K562 (cell line): ENCODE measurements around the gene SPEG. TPM values are rescaled to one million over a fixed set of nuclear protein-coding genes. Genes with fewer than 3 reads are reported as not detected.

Experiments used
- BCLAF1 ChIP-seq, 2 experiments: fragments of 450-650 bp in 1 of 2; IDR thresholded peaks; 2 replicates each; pipeline ENCODE4 v1.6.1; 2011 to 2017; ENCODE audit warnings: low read depth in 2 of 2, antibody characterized with exemption in 1 of 2, borderline replicate concordance in 1 of 2, low read length in 1 of 2, mild to moderate bottlenecking in 1 of 2, mixed read lengths in 1 of 2; ENCODE audit not compliant: control insufficient read depth in 1 of 2
- CGGBP1 ChIP-seq: fragments of 250-450 bp; sonication (Bioruptor Pico); IDR thresholded peaks from 2 replicates; pipeline ENCODE4 v1.9.0; 2021; ENCODE audit warnings: mild to moderate bottlenecking
- COPS2 ChIP-seq: fragments of 450-650 bp; conservative IDR thresholded peaks from 2 replicates; pipeline ENCODE4 v1.6.1; 2016; ENCODE audit warnings: mild to moderate bottlenecking, moderate library complexity
- ETV6 ChIP-seq, 3 experiments: fragments of 150-350 bp in 1 of 3; sonication (generic) in 1 of 3; formaldehyde crosslinking in 1 of 3; IDR thresholded peaks; 2 replicates each; pipeline versions ENCODE4 v1.6.1 to v1.8.0; 2014 to 2022; ENCODE audit warnings: borderline replicate concordance in 2 of 3, low read depth in 2 of 3, antibody characterized with exemption in 1 of 3, low read length in 1 of 3, mild to moderate bottlenecking in 1 of 3, missing genetic modification reagents in 1 of 3
- GTF2F1 ChIP-seq: IDR thresholded peaks from 2 replicates; pipeline ENCODE4 v1.6.1; 2011; ENCODE audit warnings: low read depth, low read length, improper control_type of control experiment
- MAFG ChIP-seq: fragments of 450-650 bp; conservative IDR thresholded peaks from 2 replicates; pipeline ENCODE4 v1.6.1; 2016; ENCODE audit warnings: missing genetic modification characterization, missing compliant biosample characterization
- NR2C2 ChIP-seq, 2 experiments: fragments of 200-800 bp in 1 of 2; sonication (Bioruptor generic) in 1 of 2; sonication (generic) in 1 of 2; formaldehyde crosslinking in 1 of 2; IDR thresholded peaks; 2 replicates each; pipeline versions ENCODE4 v1.6.1 to v1.8.0; 2016 to 2022; ENCODE audit warnings: mild to moderate bottlenecking in 1 of 2, missing compliant biosample characterization in 1 of 2, missing genetic modification characterization in 1 of 2, missing genetic modification reagents in 1 of 2
- RFX1 ChIP-seq: fragments of 450-650 bp; IDR thresholded peaks from 2 replicates; pipeline ENCODE4 v1.6.1; 2016; ENCODE audit warnings: mild to moderate bottlenecking, moderate library complexity
- TAL1 ChIP-seq: fragments of 450-650 bp; IDR thresholded peaks from 2 replicates; pipeline ENCODE4 v1.6.1; 2016; ENCODE audit warnings: mild to moderate bottlenecking
- TRIM28 ChIP-seq: fragments of 450-650 bp; IDR thresholded peaks from 2 replicates; pipeline ENCODE4 v1.6.1; 2017
- TSHZ1 ChIP-seq: fragments of 250-450 bp; sonication (Bioruptor Pico); IDR thresholded peaks from 2 replicates; pipeline ENCODE4 v1.4.0; 2020; ENCODE audit warnings: mild to moderate bottlenecking, moderate library complexity
- ZBTB9 ChIP-seq: fragments of 450-650 bp; formaldehyde crosslinking; IDR thresholded peaks from 2 replicates; pipeline ENCODE4 v1.4.0; 2020; ENCODE audit warnings: mild to moderate bottlenecking, moderate library complexity
- ZNF121 ChIP-seq: sonication (generic); formaldehyde crosslinking; conservative IDR thresholded peaks from 2 replicates; pipeline ENCODE4 v1.8.0; 2022; ENCODE audit warnings: missing genetic modification reagents
- ZNF133 ChIP-seq: fragments of 250-450 bp; sonication (Bioruptor Pico); IDR thresholded peaks from 2 replicates; pipeline ENCODE4 v1.4.0; 2020; ENCODE audit warnings: mild to moderate bottlenecking
- polyA plus RNA-seq, 8 experiments: library from polyadenylated mRNA; depleted of rRNA in 4 of 8; stranded (reverse) in 5 of 8; unstranded in 3 of 8; fragments of >200 nt; fragmentation: Nextera tagmentation in 2 of 8; fragmentation: Illumina TruSeq in 1 of 8; extraction: Ambion mirVana in 2 of 8; extraction: Trizol in 1 of 8; gene quantifications; 2 replicates each; pipeline versions ENCODE4 v1.2.1 to v1.2.3, GENCODE V29; 2011 to 2014; ENCODE audit warnings: inconsistent platforms in 1 of 8, missing spikeins in 1 of 8
- total RNA-seq, 7 experiments: library from RNA; depleted of rRNA in 6 of 7; stranded (reverse); fragments of >200 nt in 6 of 7; fragmentation: Illumina TruSeq in 2 of 7; extraction: Trizol in 2 of 7; gene quantifications; 2 replicates each; pipeline versions ENCODE4 v1.2.1 to v1.2.3, GENCODE V29; 2011 to 2021; ENCODE audit warnings: low replicate concordance in 1 of 7

Gene SPEG
- total and polyA plus RNA-seq, 9 of the 15 experiments (the other 6 are each of a cell fraction or from before 2014, with no cell fraction given): 0.49 to 8.7 (median 3.0) TPM

GRCh38 chr2:219525533-219526232, 91.0 kb downstream of the SPEG start (continued):
- TF ChIP-seq BCLAF1 (IDR thresholded peaks at IDR 0.05; ENCODE audit: borderline replicate concordance in 1 of 2, control insufficient read depth in 1 of 2, low read depth in 2 of 2, low read length in 1 of 2): no peak
- TF ChIP-seq CGGBP1 (CRISPR knock-in tag): no peak
- no peak; the same call in 1 of the 2 replicates for TF ChIP-seq ZBTB9
- TF ChIP-seq RFX1: no peak
- TF ChIP-seq TRIM28: no peak
- 0 out of 4 replicates have a peak, but pooled peaks of 1 of the 2 experiments have one; percentile 49 for TF ChIP-seq ETV6 (IDR thresholded peaks at IDR 0.05; ENCODE audit: borderline replicate concordance in 1 of 2, low read depth in 2 of 2, low read length in 1 of 2)
- no peak for TF ChIP-seq ETV6 (CRISPR knock-in tag; IDR thresholded peaks at IDR 0.05; ENCODE audit: borderline replicate concordance)
- TF ChIP-seq ZNF121 (CRISPR knock-in tag): no peak
- no peak for TF ChIP-seq TSHZ1 (CRISPR knock-in tag)
- no peak for TF ChIP-seq ZNF133 (CRISPR knock-in tag)
- TF ChIP-seq MAFG: no peak
- no peak for TF ChIP-seq COPS2
- peak; percentile 89 for TF ChIP-seq TAL1
- no peak for TF ChIP-seq GTF2F1
- TF ChIP-seq NR2C2 (CRISPR knock-in tag; IDR thresholded peaks at IDR 0.05): no peak
- TF ChIP-seq NR2C2 (tag; IDR thresholded peaks at IDR 0.05): 0 out of 2 replicates have a peak, but pooled peaks have one; percentile 50
